Measurements from ENCODE around the gene CAPZB.

The CAPZB gene

DNA sequence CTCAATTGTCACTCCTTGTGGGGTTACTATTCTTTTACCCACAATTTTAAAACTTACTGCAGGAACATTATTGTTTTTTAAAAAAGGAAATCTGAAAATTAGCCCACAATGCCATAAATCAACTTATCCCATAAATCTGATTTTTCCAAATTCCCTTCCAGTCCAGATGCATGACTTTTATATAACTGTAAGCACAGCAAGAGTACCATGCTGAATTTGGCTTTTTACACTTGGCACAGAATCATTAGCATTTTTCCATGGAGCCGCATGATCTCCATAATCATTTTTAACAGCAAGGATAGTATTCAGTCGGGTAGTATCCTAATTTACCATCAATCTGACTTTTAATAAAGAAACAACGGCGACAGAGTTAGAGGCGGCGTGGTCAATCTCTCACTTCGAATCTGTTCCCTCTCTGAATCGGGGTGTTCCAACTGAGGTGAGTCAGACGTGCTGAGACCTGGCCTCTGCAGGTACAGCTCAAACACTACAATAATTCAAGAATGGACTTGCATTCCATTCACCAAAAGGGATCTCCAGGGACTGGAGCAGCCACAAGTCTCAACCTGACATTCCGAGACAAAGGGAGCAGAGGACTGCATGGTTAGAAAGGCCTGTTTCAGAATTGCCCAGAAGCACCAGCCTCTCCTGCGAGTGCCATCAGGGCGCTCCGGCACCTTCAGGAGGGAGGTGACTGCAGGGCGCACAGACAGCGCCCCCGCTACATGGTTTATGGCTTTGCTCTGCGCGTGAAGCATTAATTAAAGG is 124.3 kb downstream of the CAPZB start:
- Histone ChIP-seq H3K36me3 (ENCODE audit: low read length) (no peaks in the 10 kb centered on the region), H3K27ac (ENCODE audit: low read depth, low read length) (no peak overlapping the region), H3K9ac (ENCODE audit: low read length) (no peak overlapping the region), H3K4me2 (ENCODE audit: low read depth, low read length, poor library complexity, severe bottlenecking) (no peak overlapping the region), H3K4me3 (ENCODE audit: insufficient read depth, low read length, poor library complexity, severe bottlenecking) (no peak overlapping the region), H4K20me1 (ENCODE audit: low read depth, low read length) (no peaks in the 10 kb centered on the region), H3K27me3 (ENCODE audit: low read length) (no peaks in the 10 kb centered on the region), H3K9me3 (ENCODE audit: insufficient read depth, low read length) (no peaks in the 10 kb centered on the region), H2AFZ (ENCODE audit: low read depth, low read length, severe bottlenecking) (no peak overlapping the region), H3F3A (ENCODE audit: insufficient read depth) (no peaks in the 10 kb centered on the region), H3K79me2 (ENCODE audit: insufficient read depth, low read length) (0 out of 2 replicates have a peak, but pooled peaks cover 6% of the 10 kb centered on the region), H3K9me2 (replicated peaks; ENCODE audit: insufficient read depth, low read length) (no peaks in the 10 kb centered on the region)
- TF ChIP-seq, protein P1, sequence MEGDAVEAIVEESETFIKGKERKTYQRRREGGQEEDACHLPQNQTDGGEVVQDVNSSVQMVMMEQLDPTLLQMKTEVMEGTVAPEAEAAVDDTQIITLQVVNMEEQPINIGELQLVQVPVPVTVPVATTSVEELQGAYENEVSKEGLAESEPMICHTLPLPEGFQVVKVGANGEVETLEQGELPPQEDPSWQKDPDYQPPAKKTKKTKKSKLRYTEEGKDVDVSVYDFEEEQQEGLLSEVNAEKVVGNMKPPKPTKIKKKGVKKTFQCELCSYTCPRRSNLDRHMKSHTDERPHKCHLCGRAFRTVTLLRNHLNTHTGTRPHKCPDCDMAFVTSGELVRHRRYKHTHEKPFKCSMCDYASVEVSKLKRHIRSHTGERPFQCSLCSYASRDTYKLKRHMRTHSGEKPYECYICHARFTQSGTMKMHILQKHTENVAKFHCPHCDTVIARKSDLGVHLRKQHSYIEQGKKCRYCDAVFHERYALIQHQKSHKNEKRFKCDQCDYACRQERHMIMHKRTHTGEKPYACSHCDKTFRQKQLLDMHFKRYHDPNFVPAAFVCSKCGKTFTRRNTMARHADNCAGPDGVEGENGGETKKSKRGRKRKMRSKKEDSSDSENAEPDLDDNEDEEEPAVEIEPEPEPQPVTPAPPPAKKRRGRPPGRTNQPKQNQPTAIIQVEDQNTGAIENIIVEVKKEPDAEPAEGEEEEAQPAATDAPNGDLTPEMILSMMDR (IDR thresholded peaks at IDR 0.05; ENCODE audit: insufficient read depth, low read length, poor library complexity, severe bottlenecking), result no peak
- TF ChIP-seq EZH2phosphoT487 (conservative IDR thresholded peaks at IDR 0.05; ENCODE audit: low read length), result no peak

- Histone ChIP-seq H3K27ac (ENCODE audit: low read depth, low read length) (no peak overlapping the region), H3K9ac (ENCODE audit: low read length) (no peak overlapping the region), H4K20me1 (ENCODE audit: low read depth, low read length) (no peaks in the 10 kb centered on the region), H3K27me3 (ENCODE audit: low read length) (no peaks in the 10 kb centered on the region), H3K9me2 (replicated peaks; ENCODE audit: insufficient read depth, low read length) (no peaks in the 10 kb centered on the region), H3K36me3 (ENCODE audit: low read length) (no peaks in the 10 kb centered on the region), H2AFZ (ENCODE audit: low read depth, low read length, severe bottlenecking) (no peak overlapping the region), H3F3A (ENCODE audit: insufficient read depth) (no peaks in the 10 kb centered on the region), H3K4me2 (ENCODE audit: low read depth, low read length, poor library complexity, severe bottlenecking) (no peak overlapping the region), H3K4me3 (ENCODE audit: insufficient read depth, low read length, poor library complexity, severe bottlenecking) (no peak overlapping the region), H3K9me3 (ENCODE audit: insufficient read depth, low read length) (no peaks in the 10 kb centered on the region), H3K79me2 (ENCODE audit: insufficient read depth, low read length) (0 out of 2 replicates have a peak, but pooled peaks cover 6% of the 10 kb centered on the region)
- TF ChIP-seq, protein P1 (IDR thresholded peaks at IDR 0.05; ENCODE audit: insufficient read depth, low read length, poor library complexity, severe bottlenecking), result no peak
- TF ChIP-seq EZH2phosphoT487 (conservative IDR thresholded peaks at IDR 0.05; ENCODE audit: low read length), result no peak
Observed at GRCh38 chr1:19360432-19360831, 124.9 kb downstream of the CAPZB start.

DNA sequence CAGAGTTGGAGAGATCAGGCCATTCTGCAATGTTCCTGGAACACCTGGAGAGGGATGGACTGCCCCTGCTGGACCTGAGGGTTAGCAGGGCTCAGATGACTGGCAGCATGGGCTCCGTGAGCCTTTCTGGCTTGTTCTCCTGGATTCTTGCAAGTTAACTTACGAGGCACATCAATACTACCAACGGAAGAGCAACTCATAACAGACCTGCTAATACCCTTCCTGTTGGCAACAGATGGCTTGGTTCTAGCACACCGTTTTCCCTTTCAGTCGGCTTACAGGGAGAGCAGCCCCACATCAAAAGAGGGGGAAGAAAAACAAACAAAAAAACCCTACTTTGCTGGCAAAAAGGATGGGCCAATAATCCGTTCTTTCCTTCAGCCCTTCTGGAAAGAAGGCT is 125.3 kb downstream of the CAPZB start:
- Histone ChIP-seq H3K4me3 (ENCODE audit: insufficient read depth, low read length, poor library complexity, severe bottlenecking) (no peak overlapping the region), H3K9me2 (replicated peaks; ENCODE audit: insufficient read depth, low read length) (no peaks in the 10 kb centered on the region), H3K9me3 (ENCODE audit: insufficient read depth, low read length) (no peaks in the 10 kb centered on the region), H2AFZ (ENCODE audit: low read depth, low read length, severe bottlenecking) (no peak overlapping the region), H3K9ac (ENCODE audit: low read length) (no peak overlapping the region), H4K20me1 (ENCODE audit: low read depth, low read length) (no peaks in the 10 kb centered on the region), H3K79me2 (ENCODE audit: insufficient read depth, low read length) (0 out of 2 replicates have a peak, but pooled peaks cover 6% of the 10 kb centered on the region), H3K4me2 (ENCODE audit: low read depth, low read length, poor library complexity, severe bottlenecking) (no peak overlapping the region), H3K36me3 (ENCODE audit: low read length) (no peaks in the 10 kb centered on the region), H3F3A (ENCODE audit: insufficient read depth) (no peaks in the 10 kb centered on the region), H3K27me3 (ENCODE audit: low read length) (no peaks in the 10 kb centered on the region), H3K27ac (ENCODE audit: low read depth, low read length) (no peak overlapping the region)
- TF ChIP-seq, protein P1 (IDR thresholded peaks at IDR 0.05; ENCODE audit: insufficient read depth, low read length, poor library complexity, severe bottlenecking), result no peak
- no peak for TF ChIP-seq EZH2phosphoT487 (conservative IDR thresholded peaks at IDR 0.05; ENCODE audit: low read length)
